Astrocyte (in vitro differentiated cells and primary cell): ENCODE data around the gene GLB1L2. TPM values are rescaled to one million over a fixed set of nuclear protein-coding genes. Genes with fewer than 3 reads are reported as not detected.

Experiments used
- DNase-seq: peaks from one replicate; pipeline ENCODE4 v3.0.0-alpha.2; 2010; ENCODE audit warnings: low read depth
- FAIRE-seq: peaks from 2 replicates; lab custom pipeline; 2011; peaks lifted over from hg19 to GRCh38; lab: Jason Lieb, UNC
- H2AFZ ChIP-seq: 2 replicates; pipeline ENCODE4 v1.6.0; 2012; ENCODE audit warnings: low read depth, low read length, inconsistent platforms
- H3K27ac ChIP-seq: 2 replicates; pipeline ENCODE4 v1.5.1; 2011; ENCODE audit warnings: low read depth, low read length, inconsistent platforms
- H3K27me3 ChIP-seq: 2 replicates; pipeline ENCODE4 v1.6.0; 2011; ENCODE audit warnings: low read length, inconsistent platforms; ENCODE audit not compliant: insufficient read depth
- H3K36me3 ChIP-seq: 2 replicates; pipeline ENCODE4 v1.5.1; 2011; ENCODE audit warnings: low read length, inconsistent platforms; ENCODE audit not compliant: insufficient read depth
- H3K4me1 ChIP-seq: 2 replicates; pipeline ENCODE4 v1.5.1; 2011; ENCODE audit warnings: low read length, inconsistent platforms; ENCODE audit not compliant: insufficient read depth
- H3K4me2 ChIP-seq: 2 replicates; pipeline ENCODE4 v1.6.0; 2012; ENCODE audit warnings: low read length, inconsistent platforms
- H3K4me3 ChIP-seq: 2 replicates; pipeline ENCODE4 v1.5.1; 2011; ENCODE audit warnings: low read depth, mild to moderate bottlenecking, low read length, inconsistent platforms; ENCODE audit not compliant: insufficient read depth
- H3K79me2 ChIP-seq: 2 replicates; pipeline ENCODE4 v1.6.0; 2012; ENCODE audit warnings: mild to moderate bottlenecking, low read length, inconsistent platforms; ENCODE audit not compliant: insufficient read depth
- H3K9ac ChIP-seq: 2 replicates; pipeline ENCODE4 v1.6.0; 2012; ENCODE audit warnings: mild to moderate bottlenecking, low read length, inconsistent platforms
- H3K9me3 ChIP-seq: 2 replicates; pipeline ENCODE4 v1.5.1; 2012; ENCODE audit warnings: low read depth, mild to moderate bottlenecking, low read length, inconsistent platforms; ENCODE audit not compliant: insufficient read depth
- H4K20me1 ChIP-seq: 2 replicates; pipeline ENCODE4 v1.6.0; 2012; ENCODE audit warnings: low read length, inconsistent platforms; ENCODE audit not compliant: insufficient read depth
- H3K27ac Mint-ChIP-seq: one replicate; pipeline ENCODE4 v1.8.0; 2021; ENCODE audit warnings: mild to moderate bottlenecking, mixed read lengths; ENCODE audit not compliant: unreplicated experiment
- H3K27me3 Mint-ChIP-seq: one replicate; pipeline ENCODE4 v1.8.0; 2021; ENCODE audit warnings: low read depth, mixed read lengths; ENCODE audit not compliant: unreplicated experiment
- H3K36me3 Mint-ChIP-seq: one replicate; pipeline ENCODE4 v1.8.0; 2021; ENCODE audit warnings: low read depth, mixed read lengths; ENCODE audit not compliant: unreplicated experiment
- H3K4me1 Mint-ChIP-seq: one replicate; pipeline ENCODE4 v1.8.0; 2021; ENCODE audit warnings: low read depth, mixed read lengths; ENCODE audit not compliant: unreplicated experiment
- H3K4me3 Mint-ChIP-seq: one replicate; pipeline ENCODE4 v1.8.0; 2021; ENCODE audit warnings: mild to moderate bottlenecking, moderate library complexity, mixed read lengths; ENCODE audit not compliant: unreplicated experiment
- H3K9me3 Mint-ChIP-seq: one replicate; pipeline ENCODE4 v1.8.0; 2021; ENCODE audit warnings: mild to moderate bottlenecking, mixed read lengths; ENCODE audit not compliant: unreplicated experiment
- EZH2 ChIP-seq: IDR thresholded peaks from 2 replicates; pipeline ENCODE4 v1.6.1; 2012; ENCODE audit warnings: mild to moderate bottlenecking, low read length, inconsistent platforms; ENCODE audit not compliant: insufficient read depth
- total RNA-seq: library from RNA; stranded (reverse); gene quantifications from 2 replicates; pipeline ENCODE4 v1.2.1, GENCODE V29; 2021
- TF ChIP-seq, protein P1 (sequence below): IDR thresholded peaks from 2 replicates; pipeline ENCODE4 v1.5.1; 2011; ENCODE audit warnings: low read depth, mild to moderate bottlenecking, inconsistent platforms, low read length, moderate library complexity; ENCODE audit not compliant: insufficient read depth

The GLB1L2 gene
- total RNA-seq, 1 donor from 2014 or later: 2.8 TPM

DNA sequence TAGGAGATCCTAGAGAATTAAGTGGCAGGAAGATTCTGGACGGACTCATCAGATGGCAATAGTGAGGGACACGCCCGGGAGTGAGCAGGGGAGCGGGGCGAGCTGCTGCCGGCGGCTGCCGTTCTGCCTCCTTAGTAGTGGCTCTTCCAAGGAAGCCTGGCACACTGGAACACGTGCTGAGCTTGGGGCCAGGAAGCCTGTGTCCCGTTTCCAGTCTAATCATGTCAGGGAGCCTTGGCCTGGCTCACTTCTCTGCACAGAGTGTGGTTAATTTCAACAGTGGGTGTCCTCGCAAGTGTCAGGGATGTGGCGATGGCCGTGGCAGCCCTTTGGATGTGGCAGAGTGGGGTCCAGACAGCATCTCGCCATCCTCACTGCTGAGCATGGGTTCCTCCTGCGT lies 39.1 kb upstream of the GLB1L2 start:
- Histone ChIP-seq H3K27ac (no peak overlapping the region), H3K4me3 (no peak overlapping the region), H3K4me1 (no peaks in the 10 kb centered on the region), H2AFZ (no peak overlapping the region), H3K27me3 (peaks cover 2% of the 10 kb centered on the region), H3K36me3 (no peaks in the 10 kb centered on the region), H3K79me2 (no peaks in the 10 kb centered on the region), H4K20me1 (no peaks in the 10 kb centered on the region), H3K9me3 (no peaks in the 10 kb centered on the region), H3K9ac (no peak overlapping the region), H3K4me2 (no peak overlapping the region)
- Mint-ChIP-seq H3K4me3 (no peak overlapping the region), H3K27me3 (peaks cover 19% of the 10 kb centered on the region), H3K4me1 (no peaks in the 10 kb centered on the region), H3K27ac (no peak overlapping the region), H3K9me3 (peaks cover 2% of the 10 kb centered on the region), H3K36me3 (no peaks in the 10 kb centered on the region)
- DNase-seq (no peak), FAIRE-seq (no peak)
- TF ChIP-seq, protein P1, sequence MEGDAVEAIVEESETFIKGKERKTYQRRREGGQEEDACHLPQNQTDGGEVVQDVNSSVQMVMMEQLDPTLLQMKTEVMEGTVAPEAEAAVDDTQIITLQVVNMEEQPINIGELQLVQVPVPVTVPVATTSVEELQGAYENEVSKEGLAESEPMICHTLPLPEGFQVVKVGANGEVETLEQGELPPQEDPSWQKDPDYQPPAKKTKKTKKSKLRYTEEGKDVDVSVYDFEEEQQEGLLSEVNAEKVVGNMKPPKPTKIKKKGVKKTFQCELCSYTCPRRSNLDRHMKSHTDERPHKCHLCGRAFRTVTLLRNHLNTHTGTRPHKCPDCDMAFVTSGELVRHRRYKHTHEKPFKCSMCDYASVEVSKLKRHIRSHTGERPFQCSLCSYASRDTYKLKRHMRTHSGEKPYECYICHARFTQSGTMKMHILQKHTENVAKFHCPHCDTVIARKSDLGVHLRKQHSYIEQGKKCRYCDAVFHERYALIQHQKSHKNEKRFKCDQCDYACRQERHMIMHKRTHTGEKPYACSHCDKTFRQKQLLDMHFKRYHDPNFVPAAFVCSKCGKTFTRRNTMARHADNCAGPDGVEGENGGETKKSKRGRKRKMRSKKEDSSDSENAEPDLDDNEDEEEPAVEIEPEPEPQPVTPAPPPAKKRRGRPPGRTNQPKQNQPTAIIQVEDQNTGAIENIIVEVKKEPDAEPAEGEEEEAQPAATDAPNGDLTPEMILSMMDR: no peak
- TF ChIP-seq EZH2: no peak

DNA sequence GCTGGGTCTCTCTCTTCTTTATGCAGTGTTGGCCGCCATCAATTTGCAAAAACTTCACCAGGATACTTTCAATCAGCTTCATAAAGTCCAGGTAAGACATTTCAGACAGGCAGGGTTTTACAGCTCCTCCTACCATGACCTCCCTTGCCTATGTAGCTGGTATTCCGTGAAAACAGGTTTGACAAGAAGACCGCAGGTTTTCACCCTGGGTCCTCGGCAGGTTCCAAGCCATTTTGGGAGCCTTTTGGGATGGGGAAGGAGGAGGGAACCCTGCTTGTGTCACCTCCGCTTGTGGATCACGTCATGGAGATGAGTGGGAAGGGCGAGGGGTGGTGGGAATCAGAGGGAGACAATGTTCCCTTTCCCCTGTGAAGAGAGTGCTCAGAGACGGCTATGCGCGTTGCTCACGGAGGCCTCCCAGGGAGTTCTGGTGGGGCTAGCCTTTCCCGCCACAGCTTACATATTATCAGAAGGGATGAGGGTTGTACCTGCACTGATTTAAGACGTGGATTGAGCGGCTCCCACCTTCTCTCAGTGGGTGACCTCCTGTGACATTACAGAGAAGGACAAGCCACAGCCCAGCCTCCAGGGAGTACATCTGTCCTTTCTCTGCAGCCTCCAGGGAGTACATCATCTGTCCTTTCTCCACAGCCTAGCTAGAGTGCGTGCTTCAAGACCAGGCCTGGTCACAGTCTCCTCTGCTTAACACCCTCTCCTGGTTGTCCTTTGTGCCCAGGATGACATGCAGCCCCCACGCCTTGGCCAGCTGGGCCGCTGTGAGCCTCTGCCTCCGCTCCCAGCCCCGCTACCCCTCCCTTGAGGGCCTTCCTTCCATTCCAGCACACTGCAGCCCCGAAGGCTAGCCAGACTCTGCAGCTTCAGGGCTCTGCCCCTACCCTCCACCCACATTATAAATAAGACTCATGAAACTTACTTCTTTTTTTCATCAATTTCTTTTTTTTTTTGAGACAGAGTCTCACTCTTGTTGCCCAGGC lies 38.4 kb upstream of the GLB1L2 start:
- Mint-ChIP-seq H3K36me3 (no peaks in the 10 kb centered on the region), H3K9me3 (peaks cover 2% of the 10 kb centered on the region), H3K4me1 (no peaks in the 10 kb centered on the region), H3K27me3 (peaks cover 19% of the 10 kb centered on the region), H3K4me3 (no peak overlapping the region), H3K27ac (no peak overlapping the region)
- H3K27ac ChIP-seq: no peak overlapping the region
- no peak overlapping the region for H3K4me2 ChIP-seq
- no peaks in the 10 kb centered on the region for H3K36me3 ChIP-seq
- FAIRE-seq (no peak), DNase-seq (no peak)
- no peaks in the 10 kb centered on the region for H3K79me2 ChIP-seq
- no peaks in the 10 kb centered on the region for H4K20me1 ChIP-seq
- no peaks in the 10 kb centered on the region for H3K4me1 ChIP-seq
- no peak overlapping the region for H3K9ac ChIP-seq
- H3K27me3 ChIP-seq: peaks cover 2% of the 10 kb centered on the region
- no peak overlapping the region for H3K4me3 ChIP-seq
- no peak overlapping the region for H2AFZ ChIP-seq
- H3K9me3 ChIP-seq: no peaks in the 10 kb centered on the region
- TF ChIP-seq EZH2: no peak
- TF ChIP-seq, protein P1: no peak

DNA sequence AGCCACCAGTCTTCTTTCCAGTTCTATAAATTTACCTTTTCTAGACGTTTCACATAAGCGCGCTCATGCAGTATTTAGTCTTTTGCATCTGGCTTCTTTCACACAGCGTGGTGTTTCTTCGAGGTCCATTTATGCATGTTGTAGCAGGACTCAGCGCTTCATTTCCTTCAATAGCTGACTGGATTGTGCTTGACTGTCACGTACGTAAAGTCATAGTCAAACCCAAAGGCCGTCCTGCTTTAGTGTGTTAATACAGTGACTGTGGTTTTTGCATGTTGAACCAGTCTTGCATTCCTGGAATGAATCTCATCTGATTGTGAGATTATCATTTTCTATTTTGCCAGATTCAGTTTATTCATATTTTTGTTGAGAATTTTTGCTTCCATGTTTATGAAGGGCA lies 37.1 kb upstream of the GLB1L2 start:
- H3K27me3 Mint-ChIP-seq: peaks cover 21% of the 10 kb centered on the region
- no peak overlapping the region for H3K4me2 ChIP-seq
- H3K9me3 ChIP-seq: no peaks in the 10 kb centered on the region
- peaks cover 2% of the 10 kb centered on the region for H3K9me3 Mint-ChIP-seq
- H3K36me3 ChIP-seq: no peaks in the 10 kb centered on the region
- no peaks in the 10 kb centered on the region for H3K4me1 ChIP-seq
- H4K20me1 ChIP-seq: no peaks in the 10 kb centered on the region
- TF ChIP-seq, protein P1: no peak
- no peak for TF ChIP-seq EZH2
- FAIRE-seq: no peak
- no peaks in the 10 kb centered on the region for H3K4me1 Mint-ChIP-seq
- no peak overlapping the region for H3K27ac Mint-ChIP-seq
- H3K9ac ChIP-seq: no peak overlapping the region
- H3K79me2 ChIP-seq: no peaks in the 10 kb centered on the region
- H3K36me3 Mint-ChIP-seq: peaks cover 2% of the 10 kb centered on the region
- no peak overlapping the region for H2AFZ ChIP-seq
- H3K27ac ChIP-seq: no peak overlapping the region
- H3K4me3 ChIP-seq: no peak overlapping the region
- DNase-seq: no peak
- H3K27me3 ChIP-seq: peaks cover 2% of the 10 kb centered on the region
- H3K4me3 Mint-ChIP-seq: no peak overlapping the region
